Mammary epithelial cell (primary cell): ENCODE results near the gene ATP10A.

Experiments
- CTCF ChIP-seq, 2 donors: IDR thresholded peaks in 1 of 2; conservative IDR thresholded peaks in 1 of 2; 2 replicates each; pipeline ENCODE4 v1.5.1; 2011 to 2012; ENCODE audit warnings: inconsistent platforms in 2 of 2, low read length in 2 of 2, mild to moderate bottlenecking in 2 of 2, control low read depth in 1 of 2, low read depth in 1 of 2; ENCODE audit not compliant: insufficient read depth in 1 of 2; ENCODE audit errors: extremely low read depth in 1 of 2
- EZH2 ChIP-seq: IDR thresholded peaks from 2 replicates; pipeline ENCODE4 v1.6.1; 2012; ENCODE audit warnings: low read length, inconsistent platforms, borderline replicate concordance

GRCh38 chr15:25673351-25673750 is 189.8 kb downstream of the ATP10A start:
- no peak for TF ChIP-seq CTCF (conservative IDR thresholded peaks at IDR 0.05 in 1 of 2, IDR thresholded peaks at IDR 0.05 in 1 of 2; ENCODE audit: extremely low read depth in 1 of 2, insufficient read depth in 1 of 2, low read depth in 1 of 2, low read length in 2 of 2)
- no peak for TF ChIP-seq EZH2
